GM21786 (cell line): ENCODE measurements around the gene STAT4.
"Not testable (repeated sequence)": the region's sequence is repeated elsewhere in the genome, so short reads cannot be mapped to it uniquely, and the experiment has no call there.

Experiments used
- ATAC-seq: cut with Tn5 transposase; IDR thresholded peaks from one replicate; pipeline ENCODE4 v1.9.1; 2021; ENCODE audit not compliant: unreplicated experiment

The STAT4 gene

GRCh38 chr2:190999949-191000665 is 150.7 kb downstream of the STAT4 start:
- ATAC-seq, result no peak

GRCh38 chr2:190999058-190999457 is 151.7 kb downstream of the STAT4 start:
- ATAC-seq, result no peak

GRCh38 chr2:190997526-190998113 is 153.2 kb downstream of the STAT4 start:
- no peak for ATAC-seq

GRCh38 chr2:190996947-190997346 is 153.8 kb downstream of the STAT4 start:
- no peak for ATAC-seq

- no peak for ATAC-seq
These were observed 154.4 kb downstream of the STAT4 start for GRCh38 chr2:190996338-190996946.

GRCh38 chr2:190995315-190995714 is 155.5 kb downstream of the STAT4 start:
- ATAC-seq, result not testable (repeated sequence)

- no peak for ATAC-seq
These were observed 156.6 kb downstream of the STAT4 start for GRCh38 chr2:190994148-190994547.

- ATAC-seq, result no peak
These were observed 157.5 kb downstream of the STAT4 start for GRCh38 chr2:190993292-190993643.

- no peak for ATAC-seq
These were observed 160.7 kb downstream of the STAT4 start for GRCh38 chr2:190990132-190990531.

- no peak for ATAC-seq
These were observed 161.9 kb downstream of the STAT4 start for GRCh38 chr2:190988910-190989309.

GRCh38 chr2:190987938-190988337 is 162.9 kb downstream of the STAT4 start:
- ATAC-seq, result no peak

- ATAC-seq, result no peak
These were observed 163.7 kb downstream of the STAT4 start for GRCh38 chr2:190987116-190987515.

GRCh38 chr2:190986221-190986953 is 164.4 kb downstream of the STAT4 start:
- ATAC-seq, result no peak

GRCh38 chr2:190984595-190984994 is 166.2 kb downstream of the STAT4 start:
- no peak for ATAC-seq

- ATAC-seq, result no peak
These were observed 168.3 kb downstream of the STAT4 start for GRCh38 chr2:190982262-190983034.

GRCh38 chr2:190981733-190982132 is 169.1 kb downstream of the STAT4 start:
- no peak for ATAC-seq

- no peak for ATAC-seq
These were observed 169.5 kb downstream of the STAT4 start for GRCh38 chr2:190981333-190981732.

- ATAC-seq, result no peak
These were observed 170.1 kb downstream of the STAT4 start for GRCh38 chr2:190980630-190981209.

- ATAC-seq, result no peak
These were observed 170.7 kb downstream of the STAT4 start for GRCh38 chr2:190979906-190980629.
